Lower leg skin (tissue), 3 donors: ENCODE data around the gene TLK1.

ENCODE experiments used
- POLR2A ChIP-seq, 2 donors: fragments of 450-650 bp; IDR thresholded peaks; one replicate each; pipeline ENCODE4 v1.6.1; 2016 to 2017; ENCODE audit warnings: antibody characterized with exemption in 2 of 2, mild to moderate bottlenecking in 1 of 2, moderate library complexity in 1 of 2
- TF ChIP-seq, protein P1 (sequence below), 3 donors: fragments of 450-650 bp; IDR thresholded peaks; one replicate each; pipeline ENCODE4 v1.5.1; 2016; ENCODE audit warnings: antibody characterized with exemption in 3 of 3, mild to moderate bottlenecking in 3 of 3, moderate library complexity in 2 of 3

DNA sequence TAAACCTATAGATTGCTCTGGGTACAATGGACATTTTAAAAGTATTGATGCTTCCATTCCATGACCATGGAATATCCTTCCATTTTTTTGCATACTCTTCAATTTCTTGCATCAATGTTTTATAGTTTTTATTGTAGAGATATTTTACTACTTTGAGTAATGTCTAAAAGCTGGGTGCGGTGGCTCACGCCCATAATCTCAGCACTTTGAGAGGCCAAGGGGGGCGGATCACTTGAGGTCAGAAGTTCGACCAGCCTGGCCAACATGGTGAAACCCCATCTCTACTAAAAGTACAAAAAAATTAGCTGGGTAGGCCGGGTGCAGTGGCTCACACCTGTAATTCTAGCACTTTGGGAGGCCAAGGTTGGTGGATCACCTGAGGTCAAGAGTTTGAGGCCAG lies 88.5 kb downstream of the TLK1 start:
- TF ChIP-seq, protein P1, sequence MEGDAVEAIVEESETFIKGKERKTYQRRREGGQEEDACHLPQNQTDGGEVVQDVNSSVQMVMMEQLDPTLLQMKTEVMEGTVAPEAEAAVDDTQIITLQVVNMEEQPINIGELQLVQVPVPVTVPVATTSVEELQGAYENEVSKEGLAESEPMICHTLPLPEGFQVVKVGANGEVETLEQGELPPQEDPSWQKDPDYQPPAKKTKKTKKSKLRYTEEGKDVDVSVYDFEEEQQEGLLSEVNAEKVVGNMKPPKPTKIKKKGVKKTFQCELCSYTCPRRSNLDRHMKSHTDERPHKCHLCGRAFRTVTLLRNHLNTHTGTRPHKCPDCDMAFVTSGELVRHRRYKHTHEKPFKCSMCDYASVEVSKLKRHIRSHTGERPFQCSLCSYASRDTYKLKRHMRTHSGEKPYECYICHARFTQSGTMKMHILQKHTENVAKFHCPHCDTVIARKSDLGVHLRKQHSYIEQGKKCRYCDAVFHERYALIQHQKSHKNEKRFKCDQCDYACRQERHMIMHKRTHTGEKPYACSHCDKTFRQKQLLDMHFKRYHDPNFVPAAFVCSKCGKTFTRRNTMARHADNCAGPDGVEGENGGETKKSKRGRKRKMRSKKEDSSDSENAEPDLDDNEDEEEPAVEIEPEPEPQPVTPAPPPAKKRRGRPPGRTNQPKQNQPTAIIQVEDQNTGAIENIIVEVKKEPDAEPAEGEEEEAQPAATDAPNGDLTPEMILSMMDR (IDR thresholded peaks at IDR 0.05) = no peak
- no peak for TF ChIP-seq POLR2A (IDR thresholded peaks at IDR 0.05)
